Sigmoid colon (tissue), 7 donors: ENCODE measurements around the gene DNAAF5. TPM values are rescaled to one million over a fixed set of nuclear protein-coding genes. Genes with fewer than 3 reads are reported as not detected.
A peak's percentile ranks its signal among the peaks of the same experiment; 100 is the strongest.

ENCODE experiments used
- DNase-seq: peaks from one replicate; pipeline ENCODE4 v3.0.0-alpha.2; 2019
- H3K27ac ChIP-seq, 4 donors: fragments of 200-600 bp; sonication (generic); one replicate each; pipeline ENCODE4 v1.5.1; 2016 to 2019; ENCODE audit warnings: mild to moderate bottlenecking in 1 of 4
- H3K27me3 ChIP-seq, 3 donors: fragments of 200-600 bp; sonication (generic); one replicate each; pipeline ENCODE4 v1.5.1; 2019; ENCODE audit warnings: mild to moderate bottlenecking in 1 of 3
- H3K36me3 ChIP-seq, 4 donors: fragments of 200-600 bp; sonication (generic); one replicate each; pipeline ENCODE4 v1.5.1; 2016 to 2019
- H3K4me1 ChIP-seq, 4 donors: fragments of 200-600 bp; sonication (generic); one replicate each; pipeline ENCODE4 v1.5.1; 2017 to 2019
- H3K4me3 ChIP-seq, 4 donors: fragments of 200-600 bp; sonication (generic); one replicate each; pipeline ENCODE4 v1.5.1; 2017 to 2019; ENCODE audit warnings: mild to moderate bottlenecking in 2 of 4, moderate library complexity in 1 of 4
- H3K9me3 ChIP-seq, 4 donors: fragments of 200-600 bp in 3 of 4; sonication (generic) in 3 of 4; one replicate each; pipeline versions ENCODE4 v1.5.1 to v1.6.1; 2013 to 2019
- EP300 ChIP-seq, 4 donors: sonication (generic); formaldehyde crosslinking; IDR thresholded peaks; one replicate each; pipeline ENCODE4 v1.6.1; 2017; ENCODE audit warnings: antibody characterized with exemption in 4 of 4
- POLR2A ChIP-seq, 2 donors: fragments of 450-650 bp; IDR thresholded peaks; one replicate each; pipeline ENCODE4 v1.6.1; 2016; ENCODE audit warnings: antibody characterized with exemption in 2 of 2, mild to moderate bottlenecking in 2 of 2, moderate library complexity in 2 of 2
- POLR2AphosphoS5 ChIP-seq, 4 donors: sonication (generic); formaldehyde crosslinking; IDR thresholded peaks; one replicate each; pipeline ENCODE4 v1.6.1; 2017; ENCODE audit warnings: antibody characterized with exemption in 4 of 4
- WGBS, 2 donors: extraction: QIAGEN DNeasy Blood & Tissue Kit; methylation state at CpG; one replicate each; pipeline ENCODE4 v1.1.7; 2013; 5-methylcytosine and 5-hydroxymethylcytosine counted together
- intact Hi-C: fragments of 100-400 bp; cut with DNase I; formaldehyde crosslinking; loops from one replicate; pipeline ENCODE4 v1.15.1; 2023
- polyA plus RNA-seq, 3 donors: library from polyadenylated mRNA; stranded (reverse); fragments of 200-250 nt; gene quantifications; one replicate each; pipeline ENCODE4 v1.2.3, GENCODE V29; 2013
- total RNA-seq, 4 donors: library from RNA; depleted of rRNA; stranded (reverse); fragments of >200 nt; gene quantifications; one replicate each; pipeline ENCODE4 v1.1.0, GENCODE V29; 2016
- TF ChIP-seq, protein P1 (sequence below), 4 experiments: fragments of 450-650 bp in 3 of 4; fragments of 200-600 bp in 1 of 4; IDR thresholded peaks; one replicate each; pipeline ENCODE4 v1.5.1; 2016 to 2019; ENCODE audit warnings: antibody characterized with exemption in 4 of 4, mild to moderate bottlenecking in 3 of 4, moderate library complexity in 2 of 4
- donor health status: healthy with polysubstance abuse.
- donor health status: Bipolar disorder and iron deficiency.
- donor health status: healthy.

DNAAF5 gene
- total and polyA plus RNA-seq, 7 donors: 7.8 to 25.4 (median 14.5) TPM

DNA sequence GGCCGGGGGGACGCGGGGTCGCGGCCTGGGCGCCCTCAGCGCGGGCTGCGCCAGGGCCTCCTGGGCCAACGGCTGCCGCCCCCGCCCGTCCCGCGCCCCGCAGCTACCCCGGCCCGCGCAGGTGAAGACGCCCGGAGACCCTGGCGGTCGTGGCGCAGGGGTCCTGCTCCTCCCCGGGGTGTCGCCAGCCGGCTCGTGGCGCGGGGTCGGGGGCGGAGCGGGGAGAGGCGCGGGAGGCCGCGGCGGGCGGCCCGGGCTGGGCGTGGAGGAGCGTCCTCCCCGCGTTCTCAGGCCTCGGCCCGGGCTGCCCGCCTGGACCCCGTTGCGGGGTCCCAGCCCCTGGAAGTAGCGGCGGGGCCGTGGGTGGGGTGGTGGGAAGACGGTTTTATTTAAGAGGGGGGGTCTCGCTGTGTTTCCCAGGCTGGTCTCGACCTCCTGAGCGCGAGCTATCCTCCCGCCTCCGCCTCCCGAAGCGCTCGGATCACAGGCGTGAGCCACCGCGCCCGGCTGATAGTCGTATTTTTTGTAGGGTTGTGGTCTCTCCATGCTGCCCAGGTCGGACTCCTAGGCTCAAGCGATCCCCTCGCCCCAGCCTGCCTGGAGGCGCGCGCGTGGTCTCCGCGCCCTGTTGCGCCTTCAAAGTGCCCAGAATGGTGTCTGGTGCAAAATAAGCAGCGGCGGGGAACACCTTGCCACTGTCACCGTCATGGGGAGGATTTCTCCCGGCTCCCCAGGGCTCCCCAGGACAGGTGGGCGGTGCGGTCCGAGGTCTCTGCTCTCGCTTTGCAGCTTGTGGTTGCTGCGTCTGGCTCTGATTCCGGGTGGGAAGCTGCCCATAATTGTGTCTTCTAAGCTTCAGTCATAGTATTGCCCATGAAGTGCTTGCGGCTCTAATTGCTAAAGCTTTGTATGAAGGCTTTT, 90.5 kb downstream of the DNAAF5 start:
- Histone ChIP-seq H3K4me1 (peaks cover 0 to 77% (median 65%) of the 10 kb centered on the region in 4 donors), H3K27me3 (no peaks in the 10 kb centered on the region), H3K9me3 (no peaks in the 10 kb centered on the region), H3K36me3 (no peaks in the 10 kb centered on the region), H3K27ac (peak overlapping the region; percentile 84 to 99 (median 89)), H3K4me3 (peak overlapping the region; percentile 71 to 94 (median 84))
- intact Hi-C loops: loop anchor here (10.0 kb wide), 1 partner anchor 138 kb away; the partner anchor contains the start of gene ADAP1
- 1% methylated on average over 88 of the region's 88 CpGs for WGBS, 2 donors
- peak; percentile 69 for DNase-seq
- no peak for TF ChIP-seq POLR2AphosphoS5 (IDR thresholded peaks at IDR 0.05)
- TF ChIP-seq EP300 (IDR thresholded peaks at IDR 0.05): no peak
- no peak for TF ChIP-seq POLR2A (IDR thresholded peaks at IDR 0.05)
- TF ChIP-seq, protein P1, sequence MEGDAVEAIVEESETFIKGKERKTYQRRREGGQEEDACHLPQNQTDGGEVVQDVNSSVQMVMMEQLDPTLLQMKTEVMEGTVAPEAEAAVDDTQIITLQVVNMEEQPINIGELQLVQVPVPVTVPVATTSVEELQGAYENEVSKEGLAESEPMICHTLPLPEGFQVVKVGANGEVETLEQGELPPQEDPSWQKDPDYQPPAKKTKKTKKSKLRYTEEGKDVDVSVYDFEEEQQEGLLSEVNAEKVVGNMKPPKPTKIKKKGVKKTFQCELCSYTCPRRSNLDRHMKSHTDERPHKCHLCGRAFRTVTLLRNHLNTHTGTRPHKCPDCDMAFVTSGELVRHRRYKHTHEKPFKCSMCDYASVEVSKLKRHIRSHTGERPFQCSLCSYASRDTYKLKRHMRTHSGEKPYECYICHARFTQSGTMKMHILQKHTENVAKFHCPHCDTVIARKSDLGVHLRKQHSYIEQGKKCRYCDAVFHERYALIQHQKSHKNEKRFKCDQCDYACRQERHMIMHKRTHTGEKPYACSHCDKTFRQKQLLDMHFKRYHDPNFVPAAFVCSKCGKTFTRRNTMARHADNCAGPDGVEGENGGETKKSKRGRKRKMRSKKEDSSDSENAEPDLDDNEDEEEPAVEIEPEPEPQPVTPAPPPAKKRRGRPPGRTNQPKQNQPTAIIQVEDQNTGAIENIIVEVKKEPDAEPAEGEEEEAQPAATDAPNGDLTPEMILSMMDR (IDR thresholded peaks at IDR 0.05): no peak

DNA sequence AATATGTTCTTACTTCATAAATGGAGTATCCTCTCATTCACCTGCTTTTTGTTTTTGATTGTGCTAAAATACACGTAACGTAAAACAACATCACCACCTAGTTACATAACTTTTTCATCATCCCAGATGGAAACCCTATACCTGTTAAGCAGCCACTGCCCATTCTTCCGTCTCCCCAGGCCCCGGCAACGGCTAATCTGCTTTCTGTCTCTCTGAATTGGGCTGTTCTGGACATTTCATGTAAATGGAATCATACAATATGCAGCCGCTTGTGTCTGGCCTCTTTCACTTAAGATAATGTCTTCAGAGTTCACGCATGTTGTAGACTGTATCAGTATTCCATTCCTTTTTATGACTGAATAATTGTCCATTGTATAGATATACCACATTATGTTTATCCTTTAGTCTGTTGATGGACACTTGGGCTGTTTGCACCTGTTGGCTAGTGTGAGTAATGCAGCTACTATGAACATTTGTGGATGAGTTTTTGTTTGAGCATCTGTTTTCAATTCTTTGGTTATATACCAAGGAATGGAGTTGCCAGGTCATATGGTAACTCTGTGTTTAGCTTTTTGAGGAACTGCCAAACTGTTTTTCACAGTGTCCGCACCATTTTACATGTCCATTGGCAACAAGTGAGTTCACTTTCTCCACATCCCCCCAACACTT, 91.7 kb downstream of the DNAAF5 start:
- Histone ChIP-seq H3K4me3 (peak overlapping the region in 2 of 4 donors; percentile 74 to 93), H3K27ac (peak overlapping the region in 3 of 4 donors; percentile 88 to 99 (median 90)), H3K36me3 (no peaks in the 10 kb centered on the region), H3K9me3 (no peaks in the 10 kb centered on the region), H3K4me1 (peaks cover 0 to 79% (median 66%) of the 10 kb centered on the region in 4 donors), H3K27me3 (no peaks in the 10 kb centered on the region)
- 83 to 95% methylated on average over 8 of the region's 8 CpGs for WGBS, 2 donors
- DNase-seq: peak; percentile 9
- intact Hi-C loops: loop anchor here (10.0 kb wide), 1 partner anchor 137 kb away; the partner anchor contains the start of gene ADAP1
- no peak for TF ChIP-seq POLR2AphosphoS5 (IDR thresholded peaks at IDR 0.05)
- TF ChIP-seq POLR2A (IDR thresholded peaks at IDR 0.05): no peak
- no peak for TF ChIP-seq EP300 (IDR thresholded peaks at IDR 0.05)
- TF ChIP-seq, protein P1 (IDR thresholded peaks at IDR 0.05): peak in 3 of 4 experiments; percentile 26 to 42 (median 33)

- intact Hi-C loops: loop anchor here (2.0 to 5.0 kb wide), 2 partner anchors 33 to 52 kb away; no protein-coding TSS in a partner anchor
- Histone ChIP-seq H3K9me3 (no peaks in the 10 kb centered on the region), H3K36me3 (no peaks in the 10 kb centered on the region), H3K4me1 (peaks cover 0 to 87% (median 70%) of the 10 kb centered on the region in 4 donors), H3K27ac (peak overlapping the region in 2 of 4 donors; percentile 79 to 92), H3K4me3 (no peak overlapping the region), H3K27me3 (no peaks in the 10 kb centered on the region)
- no peak for DNase-seq
- 90 to 94% methylated on average over 1 of the region's 1 CpG for WGBS, 2 donors
- no peak for TF ChIP-seq EP300 (IDR thresholded peaks at IDR 0.05)
- TF ChIP-seq, protein P1 (IDR thresholded peaks at IDR 0.05): no peak
- no peak for TF ChIP-seq POLR2A (IDR thresholded peaks at IDR 0.05)
- no peak for TF ChIP-seq POLR2AphosphoS5 (IDR thresholded peaks at IDR 0.05)
These were observed 93.8 kb downstream of the DNAAF5 start for GRCh38 chr7:820341-820740.

DNA sequence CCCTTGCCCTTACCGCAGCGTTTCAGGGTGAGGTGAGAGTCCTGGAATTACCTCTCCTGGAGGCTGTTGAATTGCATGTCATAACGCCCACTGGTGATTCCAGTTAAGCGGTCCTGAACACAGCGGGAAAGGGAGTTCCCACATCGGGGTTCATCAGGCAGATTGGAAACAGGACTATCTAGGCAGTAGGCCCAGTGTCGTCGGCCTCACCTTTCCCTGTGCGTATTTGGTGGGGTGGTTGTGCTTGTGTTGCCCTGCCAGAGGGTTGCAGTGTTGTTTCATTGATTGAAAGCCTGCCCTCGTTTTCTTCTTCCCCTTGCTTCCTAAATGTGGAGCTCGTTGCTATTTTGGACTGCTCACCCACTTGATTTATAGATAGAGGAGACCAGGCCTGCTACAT, 95.2 kb downstream of the DNAAF5 start:
- intact Hi-C loops: loop anchor here (2.0 to 5.0 kb wide), 2 partner anchors 34 to 51 kb away; no protein-coding TSS in a partner anchor
- Histone ChIP-seq H3K27me3 (no peaks in the 10 kb centered on the region), H3K4me1 (peaks cover 0 to 92% (median 74%) of the 10 kb centered on the region in 4 donors), H3K36me3 (no peaks in the 10 kb centered on the region), H3K27ac (peak overlapping the region; percentile 65 to 92 (median 76)), H3K4me3 (peak overlapping the region in 1 of 4 donors; percentile 2), H3K9me3 (no peaks in the 10 kb centered on the region)
- TF ChIP-seq POLR2AphosphoS5 (IDR thresholded peaks at IDR 0.05) (peak in 3 of 4 donors; percentile 15 to 56 (median 55)), EP300 (IDR thresholded peaks at IDR 0.05) (peak in 1 of 4 donors; percentile 46)
- TF ChIP-seq, protein P1 (IDR thresholded peaks at IDR 0.05): no peak
- peak; percentile 69 for DNase-seq
- WGBS, 2 donors: 51 to 70% methylated on average over 11 of the region's 11 CpGs
